ENCODE results near the gene TRAF2.

The TRAF2 gene

GRCh38 chr9:136847826-136848392 lies 38.4 kb upstream of the TRAF2 start:
- ChIA-PET POLR2A (interaction anchor here (0.8 to 1.0 kb wide), 2 partner anchors 12 to 13 kb away, joined by 3 to 6 read pairs; no protein-coding TSS in a partner anchor), CTCF (interaction anchor here (1.0 kb wide), 1 partner anchor 188 kb away, joined by 3 read pairs; no protein-coding TSS in a partner anchor)
- Histone ChIP-seq H3K4me1 (ENCODE audit: control extremely low read depth in 1 of 4, control insufficient read depth in 4 of 4, insufficient read depth in 4 of 4, low read length in 3 of 4) (peaks cover 0 to 53% (median 45%) of the 10 kb centered on the region in 4 experiments), H3K36me3 (ENCODE audit: control insufficient read depth in 4 of 4, insufficient read depth in 4 of 4, low read length in 3 of 4) (peaks cover 0 to 19% (median 2%) of the 10 kb centered on the region in 4 experiments), H3K4me3 (ENCODE audit: control insufficient read depth in 1 of 7, extremely low read depth in 1 of 7, insufficient read depth in 4 of 7, low read depth in 2 of 7, low read length in 6 of 7) (peak overlapping the region in 6 of 7 experiments; percentile 2 to 96 (median 72)), H3K27me3 (replicated peaks in 2 of 5; ENCODE audit: control insufficient read depth in 4 of 5, insufficient read depth in 5 of 5, low read length in 4 of 5) (peaks cover 0 to 50% (median 10%) of the 10 kb centered on the region in 5 experiments), H3K9me3 (ENCODE audit: control extremely low read depth in 1 of 5, control insufficient read depth in 4 of 5, insufficient read depth in 2 of 5, low read depth in 1 of 5, low read length in 4 of 5) (no peaks in the 10 kb centered on the region), H3K27ac (ENCODE audit: insufficient read depth in 1 of 2, low read depth in 1 of 2, low read length in 2 of 2, poor library complexity in 1 of 2, severe bottlenecking in 2 of 2) (peak overlapping the region in 1 of 2 experiments; percentile 82)
- DNase-seq, result peak; percentile 37 to 61 (median 60)
- under 1% methylated on average over 40 of the region's 48 CpGs for WGBS (ENCODE audit: insufficient coverage)

DNA sequence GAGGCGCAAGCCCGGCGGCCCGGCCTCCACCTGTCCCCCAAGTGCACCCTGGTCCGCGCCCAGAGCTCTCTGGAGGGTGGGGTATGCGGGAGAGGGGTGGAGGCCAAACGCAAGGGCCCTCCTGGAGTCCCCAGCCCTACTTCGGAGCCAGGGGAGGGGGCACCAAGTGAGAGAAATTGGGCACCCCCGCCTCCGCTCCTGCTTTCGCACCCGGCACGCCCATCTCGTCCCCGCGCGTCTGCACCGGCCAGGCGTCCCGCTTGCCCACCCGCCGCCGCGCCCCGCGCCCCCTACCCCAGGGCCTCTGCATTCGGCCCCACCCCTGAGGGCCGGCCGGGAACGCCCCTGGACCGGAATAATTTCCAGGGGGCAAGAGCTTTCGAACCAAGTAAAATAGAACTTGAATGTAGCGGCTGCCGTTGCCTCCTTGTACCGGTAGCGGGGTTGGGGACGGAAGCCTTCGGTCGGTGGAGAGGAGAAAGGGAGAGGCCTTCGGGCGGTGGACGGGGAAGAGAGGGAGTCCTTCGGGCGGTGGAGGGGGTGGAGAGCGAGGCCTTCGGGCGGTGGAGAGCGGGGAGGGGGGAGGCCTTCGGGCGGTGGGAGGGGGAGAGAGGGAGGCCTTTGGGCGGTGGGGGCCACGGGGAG lies 37.8 kb upstream of the TRAF2 start:
- H3K27me3 ChIP-seq (replicated peaks in 2 of 5; ENCODE audit: control insufficient read depth in 4 of 5, insufficient read depth in 5 of 5, low read length in 4 of 5), result peaks cover 0 to 46% (median 10%) of the 10 kb centered on the region in 5 experiments
- POLR2A ChIA-PET, result interaction anchor here (0.8 to 1.0 kb wide), 2 partner anchors 13 to 14 kb away, joined by 3 to 6 read pairs; no protein-coding TSS in a partner anchor
- WGBS (ENCODE audit: insufficient coverage), result 0% methylated on average over 33 of the region's 53 CpGs

DNA sequence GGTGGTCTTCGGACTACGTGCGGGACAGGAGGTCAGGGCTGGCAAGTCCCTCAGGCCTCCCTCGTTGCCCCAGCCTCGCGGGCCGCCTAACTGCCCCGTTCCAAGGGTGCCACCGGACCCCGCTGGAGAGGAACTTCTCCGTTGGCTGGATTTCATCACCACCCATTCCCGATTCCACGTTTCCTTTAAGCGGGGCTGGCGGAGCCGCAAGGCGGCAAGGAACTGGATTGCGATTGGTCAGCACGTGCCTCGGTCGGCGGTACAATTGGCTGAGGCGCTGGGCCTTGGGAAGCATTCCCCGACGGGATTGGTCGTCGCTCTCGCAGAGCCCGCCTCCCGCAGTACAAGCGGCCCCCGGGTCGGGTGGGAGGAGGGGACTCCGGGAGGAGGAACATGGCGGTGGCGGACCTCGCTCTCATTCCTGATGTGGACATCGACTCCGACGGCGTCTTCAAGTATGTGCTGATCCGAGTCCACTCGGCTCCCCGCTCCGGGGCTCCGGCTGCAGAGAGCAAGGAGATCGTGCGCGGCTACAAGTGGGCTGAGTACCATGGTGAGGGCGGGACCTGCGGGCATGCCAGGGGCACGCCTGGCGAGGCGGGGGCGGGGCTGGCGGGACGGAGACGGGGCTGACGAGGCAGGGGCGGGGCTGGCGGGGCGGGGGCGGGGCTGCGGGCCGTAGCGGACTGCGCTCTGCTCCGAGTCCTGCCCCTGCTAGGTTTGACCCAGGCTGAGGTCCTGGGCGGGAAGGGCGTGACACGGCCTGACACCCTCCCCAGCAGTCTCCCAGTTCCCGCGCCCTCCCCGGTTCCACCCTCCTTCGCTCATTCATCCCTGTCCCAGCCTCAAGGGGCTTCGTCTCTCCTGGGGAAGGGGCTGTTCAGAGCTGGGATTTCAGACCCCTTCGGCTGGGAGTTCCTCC lies 37.0 kb upstream of the TRAF2 start, which contains the start of gene PHPT1:
TSS of gene PHPT1 (plus strand) at position 372 of the 922 bp plus-strand sequence. CDS start at position 394, 22 bp downstream.
- H3K27ac ChIP-seq (ENCODE audit: insufficient read depth in 1 of 2, low read depth in 1 of 2, low read length in 2 of 2, poor library complexity in 1 of 2, severe bottlenecking in 2 of 2), result peak within 1 kb of the TSS in 1 of 2 experiments; percentile 82
- under 1% methylated on average over 59 of the region's 77 CpGs for WGBS (ENCODE audit: insufficient coverage)
- ChIA-PET POLR2A (interaction anchor here (1.0 kb wide), 1 partner anchor 14 kb away, joined by 6 read pairs; no protein-coding TSS in a partner anchor), CTCF (no interaction called here)
- peaks cover 0 to 19% (median 2%) of the 10 kb centered on the region in 4 experiments for H3K36me3 ChIP-seq (ENCODE audit: control insufficient read depth in 4 of 4, insufficient read depth in 4 of 4, low read length in 3 of 4)
- no peaks in the 10 kb centered on the region for H3K9me3 ChIP-seq (ENCODE audit: control extremely low read depth in 1 of 5, control insufficient read depth in 4 of 5, insufficient read depth in 2 of 5, low read depth in 1 of 5, low read length in 4 of 5)
- H3K27me3 ChIP-seq (replicated peaks in 2 of 5; ENCODE audit: control insufficient read depth in 4 of 5, insufficient read depth in 5 of 5, low read length in 4 of 5), result peaks cover 0 to 39% (median 10%) of the 10 kb centered on the region in 5 experiments
- H3K4me1 ChIP-seq (ENCODE audit: control extremely low read depth in 1 of 4, control insufficient read depth in 4 of 4, insufficient read depth in 4 of 4, low read length in 3 of 4), result peaks cover 0 to 39% (median 35%) of the 10 kb centered on the region in 4 experiments
- DNase-seq, result peak; percentile 97 to 98 (median 98)
- H3K4me3 ChIP-seq (ENCODE audit: control insufficient read depth in 1 of 7, extremely low read depth in 1 of 7, insufficient read depth in 4 of 7, low read depth in 2 of 7, low read length in 6 of 7), result peak within 1 kb of the TSS; percentile 74 to 96 (median 83)

More for the DNA sequence above, 37.8 kb upstream of the TRAF2 start:
- Histone ChIP-seq H3K9me3 (ENCODE audit: control extremely low read depth in 1 of 5, control insufficient read depth in 4 of 5, insufficient read depth in 2 of 5, low read depth in 1 of 5, low read length in 4 of 5) (no peaks in the 10 kb centered on the region), H3K36me3 (ENCODE audit: control insufficient read depth in 4 of 4, insufficient read depth in 4 of 4, low read length in 3 of 4) (peaks cover 0 to 19% (median 2%) of the 10 kb centered on the region in 4 experiments), H3K4me1 (ENCODE audit: control extremely low read depth in 1 of 4, control insufficient read depth in 4 of 4, insufficient read depth in 4 of 4, low read length in 3 of 4) (peaks cover 0 to 47% (median 39%) of the 10 kb centered on the region in 4 experiments), H3K4me3 (ENCODE audit: control insufficient read depth in 1 of 7, extremely low read depth in 1 of 7, insufficient read depth in 4 of 7, low read depth in 2 of 7, low read length in 6 of 7) (peak overlapping the region; percentile 16 to 96 (median 79)), H3K27ac (ENCODE audit: insufficient read depth in 1 of 2, low read depth in 1 of 2, low read length in 2 of 2, poor library complexity in 1 of 2, severe bottlenecking in 2 of 2) (peak overlapping the region in 1 of 2 experiments; percentile 82)
- DNase-seq, result peak; percentile 23 to 72 (median 64)
- CTCF ChIA-PET, result interaction anchor here (1.0 kb wide), 1 partner anchor 187 kb away, joined by 3 read pairs; no protein-coding TSS in a partner anchor

GRCh38 chr9:136849960-136850865 lies 36.1 kb upstream of the TRAF2 start:
- ChIA-PET POLR2A (no interaction called here), CTCF (no interaction called here)
- H3K4me3 ChIP-seq (ENCODE audit: control insufficient read depth in 1 of 7, extremely low read depth in 1 of 7, insufficient read depth in 4 of 7, low read depth in 2 of 7, low read length in 6 of 7), result peak overlapping the region in 6 of 7 experiments; percentile 55 to 96 (median 82)
- DNase-seq, result no peak
- H3K27ac ChIP-seq (ENCODE audit: insufficient read depth in 1 of 2, low read depth in 1 of 2, low read length in 2 of 2, poor library complexity in 1 of 2, severe bottlenecking in 2 of 2), result peak overlapping the region in 1 of 2 experiments; percentile 70
- H3K4me1 ChIP-seq (ENCODE audit: control extremely low read depth in 1 of 4, control insufficient read depth in 4 of 4, insufficient read depth in 4 of 4, low read length in 3 of 4), result peaks cover 0 to 37% (median 34%) of the 10 kb centered on the region in 4 experiments
- H3K27me3 ChIP-seq (replicated peaks in 2 of 5; ENCODE audit: control insufficient read depth in 4 of 5, insufficient read depth in 5 of 5, low read length in 4 of 5), result peaks cover 0 to 32% (median 10%) of the 10 kb centered on the region in 5 experiments
- no peaks in the 10 kb centered on the region for H3K9me3 ChIP-seq (ENCODE audit: control extremely low read depth in 1 of 5, control insufficient read depth in 4 of 5, insufficient read depth in 2 of 5, low read depth in 1 of 5, low read length in 4 of 5)
- 77% methylated on average over 43 of the region's 43 CpGs for WGBS (ENCODE audit: insufficient coverage)
- peaks cover 0 to 19% (median 2%) of the 10 kb centered on the region in 4 experiments for H3K36me3 ChIP-seq (ENCODE audit: control insufficient read depth in 4 of 4, insufficient read depth in 4 of 4, low read length in 3 of 4)

DNA sequence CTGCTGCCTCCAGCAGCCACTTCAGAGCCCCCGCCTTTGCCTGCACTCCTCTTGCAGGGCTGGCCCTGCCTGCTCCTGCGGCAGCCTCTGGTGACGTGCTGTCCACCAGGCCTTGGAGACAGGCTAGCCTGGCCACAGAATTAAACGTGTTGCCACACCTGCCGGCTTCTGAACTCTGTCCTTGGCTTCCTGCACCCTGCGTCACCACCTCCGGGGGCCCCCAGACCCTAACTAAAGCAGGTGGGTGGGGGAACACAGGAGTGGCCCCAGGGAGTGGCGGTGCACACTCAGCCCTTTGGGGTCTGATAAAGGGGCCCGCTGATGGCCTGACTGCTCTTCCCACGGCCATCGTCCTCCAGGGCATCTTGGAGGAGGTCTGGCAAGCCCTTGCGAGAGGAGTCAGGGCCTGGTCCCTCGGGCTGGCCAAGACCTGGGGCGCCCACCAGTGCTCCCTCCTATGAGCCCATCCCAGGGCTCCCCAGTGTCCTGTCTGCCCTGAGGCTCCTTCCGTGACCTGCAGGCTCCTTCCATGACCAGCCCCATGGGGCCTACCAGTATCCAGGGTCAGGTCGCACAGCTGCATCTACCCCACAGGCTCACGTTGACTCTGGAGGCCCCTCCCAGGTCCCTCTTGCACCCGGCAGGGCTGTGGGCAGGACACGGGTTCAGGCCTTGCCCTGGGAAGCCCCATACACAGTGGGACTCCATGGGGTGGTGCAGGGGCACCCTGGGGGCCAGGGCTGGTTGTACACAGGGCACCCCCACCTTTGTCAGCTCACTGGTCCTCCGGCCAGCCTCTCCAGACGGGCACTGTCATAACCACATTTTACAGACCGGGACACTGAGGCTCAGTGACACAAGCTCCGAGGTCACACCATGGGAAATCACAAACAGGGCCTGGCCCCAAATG lies 35.2 kb upstream of the TRAF2 start:
- DNase-seq, result no peak
- Histone ChIP-seq H3K27me3 (replicated peaks in 2 of 5; ENCODE audit: control insufficient read depth in 4 of 5, insufficient read depth in 5 of 5, low read length in 4 of 5) (peaks cover 0 to 23% (median 10%) of the 10 kb centered on the region in 5 experiments), H3K36me3 (ENCODE audit: control insufficient read depth in 4 of 4, insufficient read depth in 4 of 4, low read length in 3 of 4) (peaks cover 0 to 19% (median 2%) of the 10 kb centered on the region in 4 experiments), H3K9me3 (ENCODE audit: control extremely low read depth in 1 of 5, control insufficient read depth in 4 of 5, insufficient read depth in 2 of 5, low read depth in 1 of 5, low read length in 4 of 5) (no peaks in the 10 kb centered on the region), H3K4me3 (ENCODE audit: control insufficient read depth in 1 of 7, extremely low read depth in 1 of 7, insufficient read depth in 4 of 7, low read depth in 2 of 7, low read length in 6 of 7) (no peak overlapping the region), H3K27ac (ENCODE audit: insufficient read depth in 1 of 2, low read depth in 1 of 2, low read length in 2 of 2, poor library complexity in 1 of 2, severe bottlenecking in 2 of 2) (no peak overlapping the region), H3K4me1 (ENCODE audit: control extremely low read depth in 1 of 4, control insufficient read depth in 4 of 4, insufficient read depth in 4 of 4, low read length in 3 of 4) (peaks cover 0 to 34% (median 33%) of the 10 kb centered on the region in 4 experiments)
- 98% methylated on average over 19 of the region's 23 CpGs for WGBS (ENCODE audit: insufficient coverage)
- POLR2A ChIA-PET, result no interaction called here
- CTCF ChIA-PET, result interaction anchor here (1.2 to 1.6 kb wide), 3 partner anchors 13 to 184 kb away, joined by 3 to 4 read pairs (median 3); no protein-coding TSS in a partner anchor
